ENCODE measurements around the gene LAG3.

- TF ChIP-seq POLR2A (IDR thresholded peaks at IDR 0.05) (no peak), CTCF (IDR thresholded peaks at IDR 0.05) (no peak), EP300 (IDR thresholded peaks at IDR 0.05) (no peak)
These were observed 10.7 kb downstream of the LAG3 start for GRCh38 chr12:6782850-6783566.
